ENCODE results near the gene CCDC177.

DNA sequence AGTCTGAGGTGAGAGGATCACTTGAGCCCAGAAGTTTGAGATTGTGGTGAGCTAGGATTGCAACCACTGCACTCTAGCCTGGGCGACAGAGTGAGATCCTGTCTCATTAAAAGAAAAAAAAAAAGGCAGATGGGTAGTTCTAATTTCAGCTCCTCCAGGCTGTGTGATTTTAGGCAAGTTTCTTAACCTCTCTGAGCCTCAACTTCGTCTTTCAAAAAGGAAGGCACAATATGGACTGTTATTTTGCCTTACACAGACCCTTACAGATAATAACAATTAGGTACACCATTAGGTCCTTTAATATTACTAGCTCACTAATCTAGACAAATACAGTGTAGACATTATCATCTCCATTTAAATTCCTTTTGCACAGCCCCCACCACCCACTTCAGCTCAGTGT is 4.8 kb upstream of the CCDC177 start:
- TF ChIP-seq, protein P1, sequence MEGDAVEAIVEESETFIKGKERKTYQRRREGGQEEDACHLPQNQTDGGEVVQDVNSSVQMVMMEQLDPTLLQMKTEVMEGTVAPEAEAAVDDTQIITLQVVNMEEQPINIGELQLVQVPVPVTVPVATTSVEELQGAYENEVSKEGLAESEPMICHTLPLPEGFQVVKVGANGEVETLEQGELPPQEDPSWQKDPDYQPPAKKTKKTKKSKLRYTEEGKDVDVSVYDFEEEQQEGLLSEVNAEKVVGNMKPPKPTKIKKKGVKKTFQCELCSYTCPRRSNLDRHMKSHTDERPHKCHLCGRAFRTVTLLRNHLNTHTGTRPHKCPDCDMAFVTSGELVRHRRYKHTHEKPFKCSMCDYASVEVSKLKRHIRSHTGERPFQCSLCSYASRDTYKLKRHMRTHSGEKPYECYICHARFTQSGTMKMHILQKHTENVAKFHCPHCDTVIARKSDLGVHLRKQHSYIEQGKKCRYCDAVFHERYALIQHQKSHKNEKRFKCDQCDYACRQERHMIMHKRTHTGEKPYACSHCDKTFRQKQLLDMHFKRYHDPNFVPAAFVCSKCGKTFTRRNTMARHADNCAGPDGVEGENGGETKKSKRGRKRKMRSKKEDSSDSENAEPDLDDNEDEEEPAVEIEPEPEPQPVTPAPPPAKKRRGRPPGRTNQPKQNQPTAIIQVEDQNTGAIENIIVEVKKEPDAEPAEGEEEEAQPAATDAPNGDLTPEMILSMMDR (conservative IDR thresholded peaks at IDR 0.05 in 1 of 2, IDR thresholded peaks at IDR 0.05 in 1 of 2; ENCODE audit: low read depth in 1 of 2, low read length in 2 of 2) = no peak
- peak; percentile 45 for TF ChIP-seq EZH2 (IDR thresholded peaks at IDR 0.05; ENCODE audit: low read length, missing control alignments)

Data from fibroblast of lung (primary cell).